ENCODE results near the gene FAM13A.

Gene FAM13A

GRCh38 chr4:88761342-88761741, 295.6 kb downstream of the FAM13A start:
- no peak for DNase-seq

- no peak for DNase-seq
Observed at GRCh38 chr4:88759895-88760290, 297.1 kb downstream of the FAM13A start.

- peak; percentile 73 for DNase-seq
Observed at GRCh38 chr4:88759039-88759894, 297.7 kb downstream of the FAM13A start.

- no peak for DNase-seq
Observed at GRCh38 chr4:88758264-88758663, 298.7 kb downstream of the FAM13A start.

GRCh38 chr4:88757776-88758175, 299.2 kb downstream of the FAM13A start:
- DNase-seq: no peak

DNA sequence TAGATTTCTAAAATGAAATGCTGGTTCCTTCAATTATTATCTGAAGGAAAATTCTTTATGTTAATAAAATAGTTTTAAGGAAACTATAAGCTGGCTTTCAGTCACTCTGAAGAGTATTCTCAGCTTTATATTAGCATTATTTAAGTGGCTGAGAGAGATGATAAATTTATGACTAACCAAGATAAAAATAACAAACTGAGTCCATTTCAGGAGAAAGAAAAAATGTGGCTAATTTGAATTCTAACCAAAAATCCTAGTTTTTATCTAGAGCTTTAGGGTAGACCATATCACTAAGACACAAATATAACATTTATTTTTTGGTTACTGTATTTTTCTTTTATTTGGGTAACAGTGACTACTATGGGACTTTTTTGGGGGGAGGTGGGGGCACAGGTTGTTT, 299.9 kb downstream of the FAM13A start:
- no peak for DNase-seq

DNA sequence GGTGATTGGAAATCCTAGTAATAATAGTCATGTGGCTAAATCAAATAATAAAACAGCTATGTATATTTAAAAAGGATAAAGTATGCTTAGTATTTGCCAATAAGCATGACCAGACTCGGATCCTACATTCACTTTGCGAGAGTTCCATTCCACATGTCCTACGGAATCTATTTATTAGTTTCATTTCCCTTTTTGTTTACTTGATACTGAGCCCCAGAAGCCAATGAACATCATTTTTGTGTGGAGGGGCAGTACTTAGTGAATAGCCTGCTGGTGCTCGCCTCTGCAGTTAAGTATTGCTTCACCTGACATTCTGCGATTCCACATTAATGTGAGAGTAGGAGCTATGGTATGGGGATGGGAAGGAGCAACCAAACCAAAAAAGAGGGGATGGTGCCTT, 300.8 kb downstream of the FAM13A start:
- no peak for DNase-seq

- DNase-seq: no peak
Observed at GRCh38 chr4:88755454-88755853, 301.5 kb downstream of the FAM13A start.

DNA sequence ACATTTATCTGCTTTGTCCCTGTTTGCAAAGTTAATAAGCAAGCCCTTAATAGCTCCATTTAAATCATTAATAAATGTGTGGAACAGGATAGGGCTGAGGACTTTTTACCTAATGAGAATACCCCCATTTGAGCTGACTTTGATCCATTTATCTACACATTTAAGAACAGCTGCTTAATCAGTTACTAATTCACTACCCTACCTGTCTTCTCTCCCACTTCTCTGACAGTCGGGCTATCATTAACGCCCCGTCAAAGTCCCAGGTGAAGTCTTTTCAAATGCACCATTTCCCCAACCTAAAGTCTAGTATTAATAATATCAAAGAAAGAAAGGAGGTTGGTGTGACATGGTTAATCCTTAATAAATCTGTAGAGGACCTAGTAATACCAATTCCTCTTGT, 302.2 kb downstream of the FAM13A start:
- no peak for DNase-seq

GRCh38 chr4:88753658-88754571, 303.1 kb downstream of the FAM13A start:
- no peak for DNase-seq

DNA sequence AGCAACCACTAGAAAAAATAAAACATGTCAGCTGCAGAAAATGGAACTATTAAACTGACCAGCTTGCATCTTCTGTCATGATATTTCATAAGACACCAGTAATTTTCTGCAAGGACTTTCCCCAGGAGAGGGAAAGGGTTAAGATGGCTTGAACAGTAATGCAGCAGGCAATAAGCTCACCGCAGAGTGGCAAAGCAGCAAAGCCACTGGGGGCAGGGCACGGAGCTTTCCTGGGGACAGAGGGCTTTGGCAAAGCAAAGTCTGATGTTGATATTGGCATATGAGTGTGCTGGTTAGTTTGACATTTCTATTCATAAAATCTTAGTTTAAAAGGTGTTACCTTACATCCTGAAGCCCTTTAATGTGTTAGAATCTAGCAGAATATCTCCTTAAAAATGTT, 304.2 kb downstream of the FAM13A start:
- no peak for DNase-seq

GRCh38 chr4:88752076-88752463, 304.9 kb downstream of the FAM13A start:
- DNase-seq: no peak

- DNase-seq: no peak
Observed at GRCh38 chr4:88751258-88752075, 305.5 kb downstream of the FAM13A start.

DNA sequence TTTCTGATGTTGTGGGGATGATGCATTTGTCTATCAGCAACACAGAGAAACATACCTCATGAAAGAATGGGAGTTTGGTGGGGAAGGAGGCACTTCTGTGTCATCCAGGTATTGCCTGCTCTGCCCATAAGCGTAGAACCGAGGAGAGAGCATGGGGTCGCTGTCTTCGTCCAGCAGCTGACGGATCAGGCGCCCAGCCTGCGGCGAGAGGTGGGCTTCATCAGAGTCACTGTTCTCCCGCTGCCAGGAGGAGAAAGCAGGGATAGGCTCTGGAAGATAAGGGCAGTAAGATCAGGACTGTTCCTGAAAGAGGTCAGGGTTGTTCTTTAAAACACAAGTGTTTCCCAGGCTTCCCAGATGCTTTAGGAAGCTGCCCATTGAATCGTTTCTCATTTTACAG, 306.6 kb downstream of the FAM13A start:
- DNase-seq: no peak

DNA sequence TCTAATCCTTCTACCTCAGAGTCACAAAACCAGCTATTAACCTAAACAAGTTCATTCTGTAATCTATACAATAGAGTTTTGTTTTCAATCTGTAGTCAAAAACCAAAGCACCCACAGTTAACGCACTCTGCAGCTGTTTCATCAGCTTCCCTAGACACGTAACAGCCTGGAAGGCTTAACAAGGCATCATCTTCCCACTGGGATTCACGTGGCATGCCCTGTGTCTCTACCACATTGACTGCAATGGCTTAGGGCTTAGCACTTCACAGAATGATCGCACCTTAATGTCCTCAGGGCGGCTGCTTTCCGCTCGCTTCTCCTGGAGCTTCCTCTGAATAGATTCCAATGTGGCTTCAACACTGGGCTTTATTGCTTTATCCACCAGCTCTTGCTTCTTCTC, 309.6 kb downstream of the FAM13A start:
- no peak for DNase-seq

DNA sequence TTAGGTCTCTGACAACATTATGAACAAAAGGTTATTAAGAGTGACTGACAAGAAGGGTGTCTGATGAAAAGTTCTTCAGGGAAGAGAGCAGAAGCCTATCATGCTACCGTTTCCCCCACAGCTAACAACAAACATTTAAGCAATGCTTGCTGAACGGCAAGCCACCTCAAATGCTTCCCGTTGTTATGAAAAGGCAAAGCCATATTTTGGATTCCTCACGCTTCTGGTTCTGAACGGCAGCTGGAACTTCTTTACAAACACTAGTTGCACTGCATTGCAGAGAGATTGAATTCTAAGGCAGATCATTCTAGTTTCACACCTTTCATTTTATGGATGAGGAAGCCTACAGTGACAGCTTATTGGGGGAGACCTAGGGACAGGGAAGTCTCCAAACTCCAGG, 310.8 kb downstream of the FAM13A start:
- DNase-seq: no peak

DNA sequence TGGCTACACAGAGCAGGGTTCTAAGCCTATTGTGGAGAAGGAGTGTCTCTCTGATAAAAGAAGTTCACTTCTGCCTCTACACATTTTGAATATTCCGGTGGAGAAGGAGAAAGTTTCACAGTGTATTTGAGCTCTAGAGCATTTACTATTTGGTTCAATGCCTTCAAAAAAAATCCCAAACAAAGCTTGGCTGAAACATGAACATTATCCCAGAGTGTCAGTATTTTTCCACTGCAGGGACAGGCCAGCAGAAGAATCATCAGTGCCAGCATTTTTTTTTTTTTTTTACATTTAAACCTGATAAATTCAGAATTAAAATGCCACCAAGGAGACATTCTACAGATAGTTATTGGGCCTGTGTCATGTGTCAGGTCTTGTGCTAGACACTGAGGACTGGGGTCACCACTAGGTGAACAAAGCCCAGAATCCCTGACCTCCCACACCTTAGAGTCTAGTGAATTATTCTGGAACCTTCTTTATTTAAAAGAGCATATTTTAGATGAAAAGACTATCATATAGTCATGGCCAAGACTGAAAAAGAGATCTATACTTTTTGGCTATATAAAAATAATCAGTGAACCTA, 311.3 kb downstream of the FAM13A start:
- DNase-seq: no peak

- DNase-seq: no peak
Observed at GRCh38 chr4:88745175-88745574, 311.8 kb downstream of the FAM13A start.

- DNase-seq: no peak
Observed at GRCh38 chr4:88744609-88745008, 312.4 kb downstream of the FAM13A start.

GRCh38 chr4:88743696-88744095, 313.3 kb downstream of the FAM13A start:
- no peak for DNase-seq

DNA sequence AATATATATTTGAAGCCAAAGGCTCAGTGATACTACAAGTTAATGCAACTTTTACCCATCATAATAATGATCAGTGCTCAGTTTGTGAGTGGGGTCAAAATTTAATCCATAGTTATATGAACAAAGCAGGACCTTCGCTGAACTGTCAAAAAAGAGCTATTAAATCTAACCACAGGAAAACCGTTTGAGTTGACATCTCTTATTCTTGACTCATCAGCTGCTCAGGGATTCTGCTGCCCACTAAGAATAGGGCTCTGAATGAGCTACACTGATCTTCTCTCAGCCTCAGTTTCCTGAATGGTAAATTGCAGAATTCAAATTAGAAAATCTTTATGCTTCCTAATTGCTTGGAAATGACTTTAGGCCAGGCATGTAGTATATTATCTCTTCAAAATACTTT, 314.4 kb downstream of the FAM13A start:
- DNase-seq: no peak

DNA sequence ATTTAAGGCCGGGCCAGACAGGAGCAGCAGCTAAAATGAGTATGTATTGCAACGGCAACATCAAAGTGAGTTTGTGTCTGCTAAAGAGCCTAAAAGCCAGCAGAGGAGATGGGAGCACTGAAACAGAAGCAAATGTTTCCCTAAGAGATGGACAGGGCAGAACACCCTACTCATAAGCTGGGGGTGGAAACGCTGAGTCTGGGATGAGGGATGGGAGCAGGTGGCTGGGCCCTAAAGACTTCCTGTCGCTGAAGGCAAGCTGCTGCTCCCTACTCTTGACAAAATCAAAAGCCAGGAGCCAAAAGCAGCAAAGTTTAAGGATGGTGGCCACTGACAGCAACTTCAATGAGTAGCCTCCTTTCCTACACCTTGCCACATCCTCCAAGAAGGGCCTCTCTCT, 318.8 kb downstream of the FAM13A start:
- no peak for DNase-seq

All from islet precursor cell (in vitro differentiated cells).